ENCODE measurements around the gene ANKRD28. TPM values are rescaled to one million over a fixed set of nuclear protein-coding genes. Genes with fewer than 3 reads are reported as not detected.

The ANKRD28 gene
- total RNA-seq, 1 experiment from 2014 or later: 53.0 TPM

DNA sequence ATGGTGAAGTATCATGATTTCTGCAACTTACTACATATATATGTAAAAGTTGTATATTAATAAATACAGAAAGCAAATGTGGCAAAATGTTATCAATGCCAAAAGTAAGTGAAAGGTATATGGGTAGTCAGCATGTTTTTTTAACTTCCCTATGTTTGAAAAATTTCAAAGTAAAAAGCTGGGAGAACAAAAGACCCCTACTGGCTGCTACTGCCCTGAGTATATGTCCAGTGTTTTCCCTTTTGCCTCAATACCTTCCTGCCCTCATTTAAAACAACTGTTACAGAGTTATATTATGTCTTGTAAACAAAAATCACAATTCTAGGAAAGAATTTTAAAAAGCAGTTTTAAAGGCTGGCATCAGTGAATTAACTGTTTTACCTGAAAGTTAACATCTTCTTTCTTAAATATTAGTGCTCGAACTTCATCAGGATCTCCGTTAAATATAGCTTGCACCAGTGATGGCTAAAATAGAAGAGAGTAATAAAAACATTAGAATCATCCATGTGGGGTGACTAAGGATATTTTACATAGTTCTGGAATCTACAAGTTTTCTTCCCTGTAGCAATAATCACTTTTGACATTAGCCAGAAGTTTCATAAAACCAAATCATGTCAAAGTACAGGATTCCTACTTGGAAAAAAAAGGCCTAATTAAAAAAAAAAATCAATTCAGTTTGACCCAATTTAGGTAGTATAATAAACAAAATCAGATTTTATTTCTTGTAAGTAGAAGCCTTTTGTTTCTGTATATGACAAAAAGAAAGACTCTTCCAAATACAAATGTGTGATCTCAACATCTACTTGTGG lies 2.7 kb downstream of the ANKRD28 start:
- H3K4me1 ChIP-seq (ENCODE audit: insufficient read depth, low read length): peaks cover 54% of the 10 kb centered on the region
- peaks cover 13% of the 10 kb centered on the region for H3F3A ChIP-seq (ENCODE audit: low read length, unreplicated experiment)
- peaks cover 21% of the 10 kb centered on the region for H3K36me3 ChIP-seq (ENCODE audit: low read depth, low read length)
- no peaks in the 10 kb centered on the region for H3K27me3 ChIP-seq (ENCODE audit: low read length)
- TF ChIP-seq, protein P1, sequence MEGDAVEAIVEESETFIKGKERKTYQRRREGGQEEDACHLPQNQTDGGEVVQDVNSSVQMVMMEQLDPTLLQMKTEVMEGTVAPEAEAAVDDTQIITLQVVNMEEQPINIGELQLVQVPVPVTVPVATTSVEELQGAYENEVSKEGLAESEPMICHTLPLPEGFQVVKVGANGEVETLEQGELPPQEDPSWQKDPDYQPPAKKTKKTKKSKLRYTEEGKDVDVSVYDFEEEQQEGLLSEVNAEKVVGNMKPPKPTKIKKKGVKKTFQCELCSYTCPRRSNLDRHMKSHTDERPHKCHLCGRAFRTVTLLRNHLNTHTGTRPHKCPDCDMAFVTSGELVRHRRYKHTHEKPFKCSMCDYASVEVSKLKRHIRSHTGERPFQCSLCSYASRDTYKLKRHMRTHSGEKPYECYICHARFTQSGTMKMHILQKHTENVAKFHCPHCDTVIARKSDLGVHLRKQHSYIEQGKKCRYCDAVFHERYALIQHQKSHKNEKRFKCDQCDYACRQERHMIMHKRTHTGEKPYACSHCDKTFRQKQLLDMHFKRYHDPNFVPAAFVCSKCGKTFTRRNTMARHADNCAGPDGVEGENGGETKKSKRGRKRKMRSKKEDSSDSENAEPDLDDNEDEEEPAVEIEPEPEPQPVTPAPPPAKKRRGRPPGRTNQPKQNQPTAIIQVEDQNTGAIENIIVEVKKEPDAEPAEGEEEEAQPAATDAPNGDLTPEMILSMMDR (conservative IDR thresholded peaks at IDR 0.05; ENCODE audit: low read depth, low read length): no peak
- TF ChIP-seq EZH2phosphoT487 (IDR thresholded peaks at IDR 0.05; ENCODE audit: borderline replicate concordance, low read length) (no peak), EZH2 (IDR thresholded peaks at IDR 0.05; ENCODE audit: low read length, unreplicated experiment) (no peak)
- intact Hi-C loops (cut with micrococcal nuclease): loop anchor here (5.0 kb wide), 1 partner anchor 148 kb away; no protein-coding TSS in a partner anchor
- peaks cover 90% of the 10 kb centered on the region for H3K79me2 ChIP-seq (ENCODE audit: low read length)
- H3K27ac ChIP-seq (ENCODE audit: low read length): peak overlapping the region; percentile 94
- no peak for ATAC-seq
- peak overlapping the region; percentile 90 for H3K4me2 ChIP-seq (ENCODE audit: low read length)
- no peaks in the 10 kb centered on the region for H4K20me1 ChIP-seq (ENCODE audit: low read length)
- H2AFZ ChIP-seq (ENCODE audit: low read length): no peak overlapping the region
- ChIA-PET POLR2A (ENCODE audit: unreplicated experiment) (interaction anchor here (0.6 kb wide), 1 partner anchor 162 kb away, joined by 5 read pairs; no protein-coding TSS in a partner anchor), CTCF (interaction anchor here (0.6 kb wide), 1 partner anchor 148 kb away, joined by 3 read pairs; no protein-coding TSS in a partner anchor)
- no peaks in the 10 kb centered on the region for H3K9me2 ChIP-seq (replicated peaks; ENCODE audit: low read length)
- H3K9me3 ChIP-seq (ENCODE audit: low read length): no peaks in the 10 kb centered on the region
- peak overlapping the region; percentile 68 for H3K4me3 ChIP-seq (ENCODE audit: low read length)
- H3K9ac ChIP-seq (ENCODE audit: low read length): peak overlapping the region; percentile 79
- DNase-seq: no peak
- BruUV-seq (replicated peaks): no TSS peak

DNA sequence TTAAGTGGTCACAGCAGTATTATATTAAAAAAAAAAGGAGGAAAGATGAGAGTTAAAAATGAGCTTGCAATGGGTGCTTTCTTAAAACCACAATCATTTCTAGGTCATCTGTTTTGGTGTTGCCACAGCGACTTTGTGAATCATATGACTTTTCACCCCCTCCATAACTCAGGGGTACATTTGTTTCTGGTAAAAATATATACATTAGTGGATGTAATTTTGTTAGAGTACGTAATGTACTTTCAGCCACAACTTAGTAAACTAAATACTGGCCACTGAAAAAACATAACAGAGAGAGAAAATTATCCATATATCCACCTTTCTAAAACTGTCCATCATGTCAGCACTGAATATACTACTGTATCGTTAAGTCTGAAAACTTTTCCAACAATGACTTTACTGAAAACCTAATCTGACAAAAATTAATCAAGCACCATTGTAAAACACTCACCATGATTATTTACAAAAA lies 3.4 kb downstream of the ANKRD28 start:
- POLR2A ChIA-PET (ENCODE audit: unreplicated experiment): interaction anchor here (0.6 kb wide), 4 partner anchors 16 to 591 kb away, joined by 4 to 5 read pairs (median 4); no protein-coding TSS in a partner anchor
- Histone ChIP-seq H3K9ac (ENCODE audit: low read length) (peak overlapping the region; percentile 79), H3K27me3 (ENCODE audit: low read length) (no peaks in the 10 kb centered on the region), H3K4me3 (ENCODE audit: low read length) (peak overlapping the region; percentile 68), H3K9me3 (ENCODE audit: low read length) (no peaks in the 10 kb centered on the region), H3K79me2 (ENCODE audit: low read length) (peaks cover 89% of the 10 kb centered on the region), H3F3A (ENCODE audit: low read length, unreplicated experiment) (peaks cover 13% of the 10 kb centered on the region), H3K9me2 (replicated peaks; ENCODE audit: low read length) (no peaks in the 10 kb centered on the region), H3K4me2 (ENCODE audit: low read length) (peak overlapping the region; percentile 90), H4K20me1 (ENCODE audit: low read length) (no peaks in the 10 kb centered on the region), H3K4me1 (ENCODE audit: insufficient read depth, low read length) (peaks cover 48% of the 10 kb centered on the region), H3K36me3 (ENCODE audit: low read depth, low read length) (peaks cover 23% of the 10 kb centered on the region), H3K27ac (ENCODE audit: low read length) (peak overlapping the region; percentile 94), H2AFZ (ENCODE audit: low read length) (no peak overlapping the region)
- TF ChIP-seq EZH2phosphoT487 (IDR thresholded peaks at IDR 0.05; ENCODE audit: borderline replicate concordance, low read length) (no peak), EZH2 (IDR thresholded peaks at IDR 0.05; ENCODE audit: low read length, unreplicated experiment) (no peak)
- TF ChIP-seq, protein P1 (conservative IDR thresholded peaks at IDR 0.05; ENCODE audit: low read depth, low read length): no peak
- no TSS peak for BruUV-seq (replicated peaks)
- ATAC-seq (no peak), DNase-seq (peak; percentile 47)
- CTCF ChIA-PET: no interaction called here
- intact Hi-C loops (cut with micrococcal nuclease): no loop called here

DNA sequence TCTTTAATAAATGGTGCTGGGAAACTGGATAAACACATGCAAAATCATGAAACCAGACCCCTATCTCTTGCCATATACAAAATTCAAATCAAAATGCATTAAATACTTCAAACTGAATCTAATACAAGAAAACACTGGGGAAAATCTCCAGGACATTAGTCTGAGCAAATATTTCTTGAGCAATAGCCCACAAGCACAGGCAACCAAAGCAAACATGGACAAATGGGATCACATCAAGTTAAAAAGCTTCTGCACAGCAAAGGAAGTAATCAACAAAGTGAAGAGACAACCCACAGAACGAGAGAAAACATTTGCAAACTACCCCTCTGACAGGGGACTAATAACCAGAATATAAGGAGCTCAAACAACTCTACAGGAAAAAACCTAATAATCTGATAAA lies 6.3 kb downstream of the ANKRD28 start:
- no peaks in the 10 kb centered on the region for H3F3A ChIP-seq (ENCODE audit: low read length, unreplicated experiment)
- ATAC-seq (no peak), DNase-seq (no peak)
- ChIA-PET POLR2A (ENCODE audit: unreplicated experiment) (no interaction called here), CTCF (no interaction called here)
- H3K27me3 ChIP-seq (ENCODE audit: low read length): no peaks in the 10 kb centered on the region
- peaks cover 23% of the 10 kb centered on the region for H3K36me3 ChIP-seq (ENCODE audit: low read depth, low read length)
- H3K4me1 ChIP-seq (ENCODE audit: insufficient read depth, low read length): peaks cover 24% of the 10 kb centered on the region
- TF ChIP-seq, protein P1 (conservative IDR thresholded peaks at IDR 0.05; ENCODE audit: low read depth, low read length): no peak
- no peak for TF ChIP-seq EZH2 (IDR thresholded peaks at IDR 0.05; ENCODE audit: low read length, unreplicated experiment)
- no peak for TF ChIP-seq EZH2phosphoT487 (IDR thresholded peaks at IDR 0.05; ENCODE audit: borderline replicate concordance, low read length)
- peaks cover 90% of the 10 kb centered on the region for H3K79me2 ChIP-seq (ENCODE audit: low read length)
- no peak overlapping the region for H3K27ac ChIP-seq (ENCODE audit: low read length)
- H3K4me2 ChIP-seq (ENCODE audit: low read length): no peak overlapping the region
- no TSS peak for BruUV-seq (replicated peaks)
- no peak overlapping the region for H2AFZ ChIP-seq (ENCODE audit: low read length)
- no peak overlapping the region for H3K4me3 ChIP-seq (ENCODE audit: low read length)
- no peaks in the 10 kb centered on the region for H4K20me1 ChIP-seq (ENCODE audit: low read length)
- intact Hi-C loops (cut with micrococcal nuclease): no loop called here
- H3K9ac ChIP-seq (ENCODE audit: low read length): no peak overlapping the region
- no peaks in the 10 kb centered on the region for H3K9me2 ChIP-seq (replicated peaks; ENCODE audit: low read length)
- no peaks in the 10 kb centered on the region for H3K9me3 ChIP-seq (ENCODE audit: low read length)

Measured in PC-3 (cell line).